CD4-positive, alpha-beta T cell treated with Interleukin-6 for 4 hours (primary cell): ENCODE data around the gene IZUMO4.
A peak's percentile ranks its signal among the peaks of the same experiment; 100 is the strongest.

ENCODE experiments used
- DNase-seq: peaks from one replicate; pipeline ENCODE4 v3.0.0-alpha.2; 2020; ENCODE audit warnings: mixed read lengths

IZUMO4 gene, protein sequence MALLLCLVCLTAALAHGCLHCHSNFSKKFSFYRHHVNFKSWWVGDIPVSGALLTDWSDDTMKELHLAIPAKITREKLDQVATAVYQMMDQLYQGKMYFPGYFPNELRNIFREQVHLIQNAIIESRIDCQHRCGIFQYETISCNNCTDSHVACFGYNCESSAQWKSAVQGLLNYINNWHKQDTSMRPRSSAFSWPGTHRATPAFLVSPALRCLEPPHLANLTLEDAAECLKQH

DNA sequence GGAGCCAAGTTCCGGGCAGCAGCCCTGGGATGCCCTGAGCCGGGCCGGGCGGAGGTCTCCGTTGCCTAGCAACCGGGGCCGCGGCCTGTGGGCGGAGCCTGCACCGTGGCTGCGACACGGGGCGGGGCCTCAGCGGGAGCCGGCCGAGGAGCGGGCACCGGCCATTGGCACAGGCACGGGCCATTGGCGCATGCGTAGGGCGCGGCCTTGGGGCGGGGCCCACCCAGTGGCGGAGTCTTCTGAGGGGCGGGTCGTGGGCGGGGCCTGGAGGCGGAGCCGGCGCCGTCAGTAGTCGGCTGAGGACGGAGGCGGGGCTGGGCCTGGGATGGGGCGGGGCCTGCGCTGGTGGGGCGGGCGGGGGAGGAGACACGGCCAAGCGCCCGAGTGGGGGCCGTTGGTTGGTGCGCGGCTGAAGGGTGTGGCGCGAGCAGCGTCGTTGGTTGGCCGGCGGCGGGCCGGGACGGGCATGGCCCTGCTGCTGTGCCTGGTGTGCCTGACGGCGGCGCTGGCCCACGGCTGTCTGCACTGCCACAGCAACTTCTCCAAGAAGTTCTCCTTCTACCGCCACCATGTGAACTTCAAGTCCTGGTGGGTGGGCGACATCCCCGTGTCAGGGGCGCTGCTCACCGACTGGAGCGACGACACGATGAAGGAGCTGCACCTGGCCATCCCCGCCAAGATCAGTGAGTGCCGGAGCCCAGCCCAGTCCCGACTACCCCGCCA lies at the start of gene IZUMO4:
IZUMO4 (plus strand) TSS at position 436 of the 723 bp plus-strand sequence; CDS start at position 467, 31 bp downstream.
- peak; percentile 100 for DNase-seq

- no peak for DNase-seq
These were observed 49.7 kb upstream of the IZUMO4 start for GRCh38 chr19:2047076-2047448.

- DNase-seq = peak; percentile 42
These were observed 49.1 kb upstream of the IZUMO4 start for GRCh38 chr19:2047449-2048103.

DNA sequence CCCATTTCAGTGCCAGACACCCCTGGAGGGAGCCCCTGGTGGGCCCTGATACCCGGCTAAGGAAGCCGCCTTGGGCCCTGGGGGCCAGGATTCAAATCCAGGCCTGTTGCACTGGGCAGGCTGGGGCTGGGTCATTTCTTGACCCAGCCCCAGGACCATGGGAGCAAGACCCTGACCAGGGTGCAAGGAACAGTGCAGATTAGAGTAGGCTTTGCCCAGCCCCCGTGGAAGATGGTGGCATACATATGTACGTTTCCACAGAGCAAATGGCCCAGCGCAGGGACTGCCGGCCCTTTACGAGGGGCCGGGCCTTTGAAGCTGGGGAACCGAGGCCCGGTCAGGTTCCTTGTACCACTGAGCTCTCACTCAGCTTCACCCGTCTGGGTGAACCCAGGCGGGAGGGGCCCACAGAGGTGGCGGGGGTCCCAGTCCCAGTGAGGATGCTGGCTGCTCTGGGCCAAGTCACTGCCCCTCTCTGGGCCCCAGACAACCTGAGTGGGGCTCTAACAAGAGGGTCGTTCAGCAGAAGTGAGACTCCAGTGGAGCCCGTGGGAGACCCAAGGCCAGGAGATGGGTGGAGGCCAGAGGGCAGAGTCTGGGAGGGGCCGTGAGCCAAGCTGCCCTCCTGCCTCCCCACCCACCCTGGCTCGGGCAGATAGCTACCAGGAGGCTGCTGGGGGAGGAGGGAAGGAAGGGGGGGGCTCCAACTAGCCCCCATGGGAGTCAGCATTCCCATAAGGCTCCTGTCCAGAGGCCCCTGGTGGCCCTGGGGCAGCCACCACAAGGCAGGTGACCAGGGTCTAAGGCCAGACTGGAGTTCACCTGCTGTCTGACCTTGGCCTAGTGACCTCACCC lies 48.4 kb upstream of the IZUMO4 start:
- no peak for DNase-seq

DNA sequence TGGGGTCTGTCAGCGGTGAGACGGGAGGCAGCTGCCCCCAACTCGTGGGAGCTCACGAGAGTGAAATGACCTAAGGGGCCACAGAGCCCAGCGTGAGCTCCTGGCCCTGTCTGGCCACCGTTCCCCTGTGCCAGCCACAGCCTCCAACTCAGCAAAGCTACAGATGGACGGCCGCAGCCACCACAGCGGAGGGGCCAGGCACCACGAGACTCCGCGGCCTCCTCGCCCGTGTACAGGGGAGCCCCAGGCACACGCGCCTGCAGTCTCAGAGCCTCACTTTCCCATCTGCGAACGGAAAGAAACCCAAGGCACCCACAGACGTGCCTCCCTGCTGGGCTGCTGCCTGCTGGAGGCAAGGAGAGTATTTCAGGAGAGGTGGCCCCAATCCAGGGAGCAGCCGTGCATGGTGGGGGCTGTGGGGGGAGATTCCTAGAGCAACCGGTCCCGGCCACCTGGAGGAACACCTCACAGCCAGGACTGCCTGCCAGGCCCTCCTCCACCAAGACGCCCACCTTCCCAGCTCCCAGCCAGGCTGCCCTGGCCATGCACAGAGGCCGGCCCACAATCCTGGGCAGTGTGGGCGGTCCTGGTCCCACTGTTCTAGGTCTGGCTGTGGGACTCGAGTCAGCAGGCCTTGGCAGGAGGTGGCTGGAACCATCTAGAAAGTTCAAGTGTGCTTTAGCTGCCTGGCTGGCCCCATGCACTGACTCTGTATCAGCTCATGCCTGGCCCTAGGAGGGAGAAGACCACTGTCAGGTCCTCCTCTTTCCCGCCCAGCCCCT lies 47.6 kb upstream of the IZUMO4 start:
- DNase-seq = no peak

DNA sequence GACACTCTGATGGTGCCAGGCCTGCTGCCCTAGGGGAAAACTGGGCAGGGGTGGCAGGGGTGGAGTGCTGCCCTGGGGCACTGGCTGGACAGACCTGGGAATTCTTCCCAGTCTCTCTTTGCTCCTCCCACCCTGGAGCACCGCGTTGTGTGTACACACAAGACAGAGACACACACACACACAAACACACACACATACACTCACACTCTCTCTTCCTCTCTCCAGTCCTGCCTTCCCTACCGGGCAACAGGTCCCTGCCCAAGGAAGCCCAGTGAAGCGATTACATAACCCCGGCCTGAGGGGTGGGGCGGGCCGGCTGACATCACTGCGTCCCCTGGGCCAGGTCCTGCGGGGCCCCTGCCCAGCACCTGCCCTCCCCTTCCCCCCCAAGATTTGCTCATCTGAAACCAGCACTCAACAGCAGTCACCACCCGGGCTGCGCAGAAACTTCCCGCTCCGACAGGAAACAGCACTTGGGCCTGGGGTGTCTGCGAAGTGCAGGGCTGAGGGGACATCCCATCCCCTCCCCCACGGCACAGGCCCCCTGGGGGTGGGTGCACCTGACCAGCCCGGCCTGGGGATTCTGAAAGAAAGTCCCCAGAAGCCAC lies 46.9 kb upstream of the IZUMO4 start:
- DNase-seq = peak; percentile 79

DNA sequence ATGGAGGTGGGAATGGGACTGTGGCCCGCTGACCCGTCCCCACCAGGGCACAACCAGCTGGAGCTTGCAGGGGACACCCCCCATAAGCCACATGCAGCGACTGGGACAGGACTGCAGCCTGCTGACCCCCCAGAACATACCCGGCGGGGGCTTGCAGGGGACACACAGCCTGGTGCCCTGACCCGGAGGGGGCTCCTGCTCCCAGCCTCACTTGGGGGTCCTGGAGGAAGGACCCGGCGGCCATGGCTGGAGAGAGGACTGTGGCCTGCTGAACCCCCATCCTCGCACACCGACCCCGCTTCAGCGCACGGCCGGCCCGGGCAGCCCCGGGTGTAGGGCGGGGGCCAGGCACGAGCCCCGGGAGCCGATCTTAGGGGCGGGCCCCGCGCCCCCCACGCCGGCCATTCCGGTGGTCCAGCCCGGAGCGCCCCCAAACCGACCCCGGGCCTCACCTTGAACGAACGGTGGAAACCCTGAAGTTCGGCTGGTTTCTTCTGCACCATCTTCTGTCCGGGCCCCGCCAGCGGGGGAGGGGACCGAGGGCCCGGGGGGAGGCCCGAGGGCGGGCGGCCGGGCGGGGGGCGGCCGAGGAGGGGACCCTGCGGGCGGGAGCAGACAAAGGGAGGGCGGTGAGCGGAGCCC lies 46.2 kb upstream of the IZUMO4 start:
- no peak for DNase-seq

DNA sequence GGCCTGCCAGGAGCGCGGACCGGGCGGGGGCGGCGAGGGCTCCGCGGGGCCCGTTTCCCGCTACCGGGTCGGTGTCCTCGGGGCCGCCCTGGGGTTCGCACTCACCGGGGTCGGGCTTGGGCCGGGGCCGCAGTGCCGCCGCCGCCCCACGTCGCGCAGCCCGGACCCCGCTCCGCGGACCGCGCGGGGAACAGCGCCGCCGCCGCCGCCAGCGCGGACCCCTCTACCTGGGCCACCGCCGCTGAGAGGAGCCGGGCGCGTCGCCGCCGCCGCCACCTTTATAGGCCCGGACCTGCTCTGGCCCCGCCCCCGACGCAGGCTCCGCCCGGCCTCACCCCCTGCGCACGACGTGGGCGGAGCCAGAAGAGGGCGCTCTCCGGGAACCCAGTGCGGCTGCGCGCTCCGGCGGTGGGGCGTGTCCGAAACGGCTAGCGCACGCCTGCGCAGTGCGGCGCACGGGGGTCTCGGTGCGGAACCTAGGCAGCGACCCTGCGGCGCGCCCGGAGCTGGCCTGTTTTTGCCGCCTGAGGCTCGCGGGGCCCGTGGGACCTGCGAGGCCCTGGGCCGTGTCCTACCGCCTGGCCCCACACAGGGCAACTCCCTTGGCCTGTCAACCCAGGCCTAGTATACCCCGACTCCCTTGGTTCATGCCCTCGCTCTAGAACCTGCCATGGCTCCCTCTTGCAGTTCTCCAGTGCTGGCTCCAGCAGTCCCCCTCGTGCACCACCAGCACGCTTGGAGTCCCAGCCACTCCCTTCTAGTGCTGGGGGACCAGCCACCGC lies 45.5 kb upstream of the IZUMO4 start, which contains the start of gene MKNK2:
MKNK2 (minus strand) TSS at position 254 of the 782 bp plus-strand sequence. CDS start 393 bp downstream, outside the sequence.
- DNase-seq = peak; percentile 94

DNA sequence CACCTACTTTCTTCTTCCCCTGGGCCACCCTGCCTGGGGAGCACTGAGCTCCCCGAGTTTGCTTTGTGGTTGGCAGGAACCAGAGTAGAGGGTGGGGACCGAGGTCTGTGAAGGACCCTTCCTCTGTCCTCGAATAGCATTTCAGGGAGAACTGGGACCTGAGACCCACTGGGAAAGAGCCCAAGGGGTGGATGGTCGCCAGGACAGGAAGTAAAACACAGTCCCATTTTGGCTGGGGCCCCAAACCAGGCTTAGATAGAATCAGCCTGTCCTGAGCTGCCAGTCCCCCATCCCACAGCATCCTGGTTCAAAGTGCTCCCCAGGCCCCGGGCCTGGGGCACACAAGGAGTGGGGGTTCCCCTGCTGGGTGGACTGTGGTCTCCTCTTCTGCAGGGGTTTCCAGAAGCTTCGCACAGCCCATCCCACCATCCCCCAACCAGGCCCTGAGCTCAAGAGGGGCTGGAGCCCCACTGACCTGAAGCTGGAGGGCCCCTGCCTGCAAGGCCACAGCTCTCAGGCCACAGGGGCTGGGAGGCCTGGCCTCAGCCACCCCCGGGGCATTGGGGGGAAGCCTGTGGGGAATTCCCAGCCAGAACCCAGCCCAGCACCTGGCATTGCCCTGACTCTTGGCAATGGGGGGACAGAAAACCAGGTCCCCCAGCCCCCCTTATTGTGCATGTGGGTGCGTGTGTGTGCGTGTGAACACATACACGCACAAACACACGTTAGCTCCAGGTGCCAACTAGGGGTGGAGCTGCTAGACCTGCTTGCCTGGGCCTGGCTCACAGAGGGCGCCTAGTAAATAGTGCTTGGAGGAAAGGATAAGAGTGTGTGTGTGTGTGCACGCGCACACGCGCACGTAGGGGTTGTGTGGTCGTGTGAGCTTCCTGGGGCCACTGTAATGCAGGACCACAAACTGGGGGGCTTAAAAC lies 44.7 kb upstream of the IZUMO4 start:
- peak; percentile 59 for DNase-seq

DNA sequence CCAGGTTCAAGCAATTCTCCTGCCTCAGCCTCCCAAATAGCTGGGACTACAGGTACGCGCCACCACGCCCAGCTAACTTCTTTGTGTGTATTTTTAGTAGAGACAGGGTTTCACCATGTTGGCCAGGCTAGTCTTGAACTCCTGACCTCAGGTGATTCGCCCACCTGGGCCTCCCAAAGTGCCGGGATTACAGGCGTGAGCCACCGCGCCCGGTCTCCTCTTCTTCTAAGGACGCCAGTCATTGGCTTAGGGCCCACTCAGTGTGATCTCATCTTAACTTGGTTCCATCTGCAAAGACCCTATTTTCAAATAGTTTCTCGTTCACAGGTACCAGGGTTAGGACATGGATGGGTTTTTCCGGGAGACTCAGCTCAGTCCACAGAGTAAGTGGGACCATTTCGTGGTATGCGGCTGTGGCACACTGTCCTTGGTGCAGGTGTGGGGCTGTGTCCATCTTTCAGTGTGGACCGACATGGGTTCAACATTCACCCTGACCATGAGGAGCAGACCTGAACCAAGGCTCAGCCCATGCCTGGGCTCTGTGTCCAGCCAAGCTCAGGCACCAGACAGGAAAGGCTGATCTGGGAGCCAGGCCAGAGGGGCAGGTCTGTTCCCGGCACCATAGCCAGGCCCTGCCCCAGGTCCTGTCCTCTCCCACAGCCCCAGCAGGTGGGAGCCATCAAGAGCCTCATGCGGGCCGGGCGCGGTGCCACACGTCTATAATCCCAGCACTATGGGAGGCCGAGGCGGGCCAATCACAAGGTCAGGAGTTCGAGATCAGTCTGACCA lies 42.9 kb upstream of the IZUMO4 start:
- no peak for DNase-seq

DNA sequence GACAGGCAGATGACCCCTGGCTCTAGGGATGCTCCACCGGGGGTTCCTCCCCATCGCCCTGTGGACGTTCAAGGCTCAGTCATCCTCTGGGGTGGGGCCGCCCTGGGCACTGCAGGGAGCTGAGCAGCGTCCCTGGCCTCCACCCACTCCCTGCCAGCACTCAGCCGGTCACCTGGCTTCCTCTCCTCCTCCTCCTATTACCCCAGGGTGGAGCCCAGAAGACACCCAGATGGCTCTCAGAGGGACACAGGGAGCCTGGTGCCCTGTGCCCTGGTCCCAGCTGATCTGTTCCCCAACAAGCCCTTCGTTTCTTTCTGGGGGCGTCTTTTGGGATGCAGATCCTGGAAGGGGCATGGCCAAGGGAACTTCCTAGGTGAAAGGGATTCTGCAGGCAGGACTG lies 42.0 kb upstream of the IZUMO4 start:
- no peak for DNase-seq

DNA sequence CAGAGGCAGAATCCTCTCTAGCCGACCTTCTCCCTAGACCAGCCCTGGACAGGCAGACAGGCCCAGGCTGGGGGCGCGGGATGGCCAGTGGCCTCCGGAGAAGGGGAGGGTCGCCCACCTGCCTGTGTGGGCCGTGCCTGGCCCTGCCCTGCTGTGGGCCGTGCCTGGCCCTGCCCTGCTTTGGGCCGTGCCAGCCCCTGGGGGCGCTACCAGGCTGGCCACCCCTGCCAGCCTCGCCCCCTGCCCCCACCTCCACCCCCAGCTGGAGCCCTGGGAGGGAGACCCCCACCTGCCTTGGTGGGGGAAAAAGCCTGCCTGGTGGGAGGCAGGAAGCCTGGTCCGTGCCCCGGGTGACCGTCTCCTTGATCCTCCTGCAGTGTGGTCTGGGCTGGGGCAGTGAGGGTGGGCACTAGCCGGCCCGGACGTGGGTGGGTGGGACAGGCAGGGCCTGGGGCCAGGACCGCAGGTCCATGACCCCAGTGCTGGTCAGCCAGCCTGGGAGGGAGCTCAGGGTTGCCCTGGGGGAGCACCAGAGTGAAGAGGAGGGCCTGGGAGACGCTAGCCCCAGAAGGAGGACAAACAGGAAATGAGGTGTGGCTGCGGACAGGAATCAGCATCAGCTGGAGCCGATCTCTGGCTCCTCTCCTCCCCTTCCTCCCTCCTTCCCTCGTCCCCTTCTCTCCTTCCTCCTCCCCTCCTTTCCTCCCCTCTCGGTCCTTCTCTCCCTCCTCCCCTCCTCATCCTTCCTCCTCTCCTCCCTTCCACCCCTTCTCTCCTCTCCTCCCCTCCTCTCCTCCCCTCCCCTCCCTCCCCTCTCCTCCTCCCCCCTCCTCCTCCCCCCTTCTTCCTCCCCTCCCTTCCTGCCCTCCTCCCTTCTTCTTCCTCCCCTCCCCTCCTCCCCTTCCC lies 40.5 kb upstream of the IZUMO4 start:
- DNase-seq = peak; percentile 70

GRCh38 chr19:2056837-2057192 lies 39.9 kb upstream of the IZUMO4 start:
- DNase-seq = no peak

- DNase-seq = no peak
These were observed 38.9 kb upstream of the IZUMO4 start for GRCh38 chr19:2057484-2058469.

DNA sequence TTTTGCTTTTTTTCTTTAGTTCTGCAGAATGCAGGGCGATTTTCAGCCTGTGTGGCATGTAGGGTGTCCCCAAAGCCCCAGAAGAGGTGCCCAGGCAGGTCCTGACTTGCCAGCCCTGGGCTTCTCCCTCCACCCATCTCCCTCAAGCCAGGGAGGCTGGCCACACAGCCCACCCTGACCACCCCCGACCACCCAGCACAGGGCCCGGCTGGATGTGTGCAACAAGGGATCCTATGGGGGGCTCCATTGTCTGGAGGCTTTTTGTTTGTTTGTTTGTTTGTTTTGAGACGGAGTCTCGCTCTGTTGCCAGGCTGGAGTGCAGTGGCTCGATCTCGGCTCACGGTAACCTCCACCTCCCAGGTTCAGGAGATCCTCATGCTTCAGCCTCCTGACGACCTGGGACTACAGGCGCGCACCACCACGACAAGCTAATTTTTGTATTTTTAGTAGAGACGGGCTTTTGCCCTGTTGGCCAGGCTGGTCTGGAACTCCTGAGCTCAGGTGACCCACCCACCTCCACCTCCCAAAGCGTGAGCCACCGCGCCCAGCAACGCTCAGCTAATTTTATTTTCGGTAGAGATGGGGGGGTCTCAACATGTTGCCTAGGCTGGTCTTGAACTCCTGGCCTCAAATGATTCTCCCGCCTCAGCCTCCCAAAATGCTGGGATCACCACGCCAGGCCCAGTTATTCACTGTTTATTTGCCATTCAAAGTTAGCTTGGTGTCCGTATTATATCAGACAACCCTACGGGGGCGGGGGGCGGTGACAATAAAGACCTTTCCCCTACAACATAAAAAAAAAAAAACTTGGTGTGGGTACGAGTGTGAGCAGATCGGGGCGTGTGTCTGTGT lies 37.9 kb upstream of the IZUMO4 start:
- no peak for DNase-seq
